ENCODE measurements around the gene SYT3.

GRCh38 chr19:50657222-50657669 lies 17.6 kb upstream of the SYT3 start:
- TF ChIP-seq ZNF274 (IDR thresholded peaks at IDR 0.05; ENCODE audit: low read depth, low read length) (no peak), YY1 (IDR thresholded peaks at IDR 0.05; ENCODE audit: insufficient read depth, insufficient read length) (no peak)
